ENCODE results near the gene MAP3K8. TPM values are rescaled to one million over a fixed set of nuclear protein-coding genes. Genes with fewer than 3 reads are reported as not detected.
"Not testable (repeated sequence)": the region's sequence is repeated elsewhere in the genome, so short reads cannot be mapped to it uniquely, and the experiment has no call there.

MAP3K8 gene
- total RNA-seq, 1 donor from 2014 or later, result 7.3 TPM

GRCh38 chr10:30422151-30422695 lies 11.8 kb upstream of the MAP3K8 start:
- peak overlapping the region; percentile 93 for H3K27ac Mint-ChIP-seq
- no peak overlapping the region for H3K27ac ChIP-seq
- H3K9ac ChIP-seq, result no peak overlapping the region
- no peak for DNase-seq (ENCODE audit: low spot score)
- no peak overlapping the region for H3K4me3 Mint-ChIP-seq
- TF ChIP-seq EZH2phosphoT487 (IDR thresholded peaks at IDR 0.05) (no peak), CTCF (IDR thresholded peaks at IDR 0.05) (no peak), EZH2 (IDR thresholded peaks at IDR 0.05) (no peak)
- no peaks in the 10 kb centered on the region for H3K79me2 ChIP-seq (ENCODE audit: low read depth)
- H3K27me3 ChIP-seq, result no peaks in the 10 kb centered on the region
- no peaks in the 10 kb centered on the region for H3K9me3 Mint-ChIP-seq
- peaks cover 19% of the 10 kb centered on the region for H3K4me1 ChIP-seq
- peaks cover 10% of the 10 kb centered on the region for H3F3A ChIP-seq (ENCODE audit: low read depth)
- H3K9me3 ChIP-seq (ENCODE audit: low read depth), result no peaks in the 10 kb centered on the region
- no peaks in the 10 kb centered on the region for H4K20me1 ChIP-seq (ENCODE audit: low read depth)
- H3K4me2 ChIP-seq, result no peak overlapping the region
- peaks cover 49% of the 10 kb centered on the region for H3K4me1 Mint-ChIP-seq
- H3K36me3 ChIP-seq, result no peaks in the 10 kb centered on the region
- peaks cover 2% of the 10 kb centered on the region for H3K27me3 Mint-ChIP-seq (ENCODE audit: insufficient read depth, low read depth)
- peak overlapping the region; percentile 90 for H2AFZ ChIP-seq (replicated peaks)
- H3K36me3 Mint-ChIP-seq, result no peaks in the 10 kb centered on the region
- no peak overlapping the region for H3K4me3 ChIP-seq

DNA sequence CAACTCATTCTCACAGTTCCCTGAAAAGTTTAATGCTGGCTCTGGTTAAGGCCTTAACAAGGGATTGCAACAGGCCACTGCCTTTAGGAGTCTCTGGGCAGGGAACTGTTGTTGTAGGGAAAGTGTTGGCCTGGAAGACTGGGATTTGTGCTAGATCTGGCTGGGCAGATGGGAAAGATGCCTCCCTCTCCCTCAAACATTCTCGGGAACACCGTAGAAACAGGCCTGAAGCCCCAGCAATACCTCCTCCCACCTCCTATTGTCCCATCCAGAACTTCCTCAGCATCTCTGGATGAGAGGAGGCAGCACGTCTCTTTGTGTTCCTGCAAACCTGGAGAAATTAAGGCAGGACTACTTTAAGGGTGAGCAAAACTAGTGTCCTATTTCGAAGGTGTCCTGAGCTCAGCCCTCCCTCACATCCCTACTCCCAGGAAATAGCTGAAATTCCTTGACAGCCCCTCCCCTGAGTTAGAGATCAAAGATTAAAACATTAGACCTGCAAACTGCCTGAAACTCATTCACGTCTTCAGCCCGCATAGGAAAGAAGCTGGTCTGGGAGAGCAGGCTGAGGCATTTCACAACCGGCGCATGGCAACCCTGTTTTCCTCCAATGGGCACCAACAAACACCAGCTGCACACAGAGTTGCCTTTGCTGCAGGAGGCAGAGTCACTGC lies 10.9 kb upstream of the MAP3K8 start:
- Histone ChIP-seq H3F3A (ENCODE audit: low read depth) (peaks cover 10% of the 10 kb centered on the region), H2AFZ (replicated peaks) (peak overlapping the region; percentile 90), H3K36me3 (no peaks in the 10 kb centered on the region), H3K27ac (no peak overlapping the region), H3K4me2 (no peak overlapping the region), H3K9me3 (ENCODE audit: low read depth) (no peaks in the 10 kb centered on the region), H3K4me1 (peaks cover 19% of the 10 kb centered on the region), H3K9ac (no peak overlapping the region), H3K27me3 (no peaks in the 10 kb centered on the region), H4K20me1 (ENCODE audit: low read depth) (no peaks in the 10 kb centered on the region), H3K79me2 (ENCODE audit: low read depth) (no peaks in the 10 kb centered on the region), H3K4me3 (no peak overlapping the region)
- H3K27me3 Mint-ChIP-seq (ENCODE audit: insufficient read depth, low read depth), result peaks cover 2% of the 10 kb centered on the region
- peak overlapping the region; percentile 98 for H3K27ac Mint-ChIP-seq
- H3K36me3 Mint-ChIP-seq, result no peaks in the 10 kb centered on the region
- DNase-seq (ENCODE audit: low spot score), result peak; percentile 52
- peak overlapping the region; percentile 18 for H3K4me3 Mint-ChIP-seq
- TF ChIP-seq EZH2phosphoT487 (IDR thresholded peaks at IDR 0.05) (no peak), CTCF (IDR thresholded peaks at IDR 0.05) (no peak), EZH2 (IDR thresholded peaks at IDR 0.05) (no peak)
- peaks cover 51% of the 10 kb centered on the region for H3K4me1 Mint-ChIP-seq
- H3K9me3 Mint-ChIP-seq, result no peaks in the 10 kb centered on the region

- not testable (repeated sequence) for H3K4me2 ChIP-seq; H3K4me3 ChIP-seq; H3K27ac ChIP-seq; H3K27me3 Mint-ChIP-seq (ENCODE audit: insufficient read depth, low read depth); H3K36me3 ChIP-seq; H3K9me3 Mint-ChIP-seq; H3K36me3 Mint-ChIP-seq; H3K4me3 Mint-ChIP-seq; H4K20me1 ChIP-seq (ENCODE audit: low read depth); H3K27me3 ChIP-seq; H3K9ac ChIP-seq; H3K9me3 ChIP-seq (ENCODE audit: low read depth); DNase-seq (ENCODE audit: low spot score); H3K79me2 ChIP-seq (ENCODE audit: low read depth)
- Histone ChIP-seq H3K4me1 (peaks cover 16% of the 10 kb centered on the region), H3F3A (ENCODE audit: low read depth) (peaks cover 10% of the 10 kb centered on the region), H2AFZ (replicated peaks) (peak overlapping the region; percentile 90)
- Mint-ChIP-seq H3K4me1 (peaks cover 51% of the 10 kb centered on the region), H3K27ac (peak overlapping the region; percentile 98)
Observed at GRCh38 chr10:30423655-30424275, 10.2 kb upstream of the MAP3K8 start.

Data from neural progenitor cell (in vitro differentiated cells).